NCI-H524 treated with DMSO at 0.1 percent for 48 hours (cell line): ENCODE measurements around the gene NGFR.
"Not testable (repeated sequence)": the region's sequence is repeated elsewhere in the genome, so short reads cannot be mapped to it uniquely, and the experiment has no call there.

Experiments used
- DNase-seq: peaks from one replicate; lab custom pipeline; 2025; lab: John Stamatoyannopoulos, UW

NGFR gene

DNA sequence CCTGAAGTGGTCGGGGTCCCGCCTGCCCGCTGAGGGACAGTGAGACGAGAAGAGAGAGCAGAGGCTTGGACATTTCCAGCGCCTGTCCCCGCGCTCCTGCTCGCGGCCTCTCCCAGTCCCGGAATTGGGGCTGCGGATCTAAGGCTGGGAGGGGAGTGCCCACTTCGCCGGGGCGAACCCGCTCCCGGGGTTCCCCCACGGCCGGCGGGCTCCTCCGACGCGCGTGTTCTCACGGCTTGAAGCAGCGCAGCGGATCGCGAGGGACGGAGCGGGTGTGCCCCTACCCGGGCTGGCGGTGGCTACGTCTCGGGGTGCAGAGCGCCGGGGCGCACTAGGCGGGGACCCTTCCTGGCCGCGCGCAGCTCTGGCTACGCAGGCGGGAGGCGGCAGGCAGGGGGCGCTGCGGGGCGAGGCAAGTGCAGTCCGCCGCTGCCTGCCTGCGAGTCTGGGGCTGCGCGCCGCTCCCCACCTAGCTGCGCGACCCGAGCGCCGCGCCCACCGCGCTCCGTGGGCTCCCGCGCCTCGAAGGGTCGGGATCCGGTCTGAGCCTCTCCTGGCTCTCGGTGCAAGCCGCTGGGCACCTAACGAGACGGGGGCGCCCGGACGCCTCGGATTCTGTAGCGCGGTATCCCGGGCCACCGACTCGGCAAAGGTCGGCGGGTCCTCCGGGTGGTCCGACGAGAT, 1.2 kb downstream of the NGFR start:
- no peak for DNase-seq

DNA sequence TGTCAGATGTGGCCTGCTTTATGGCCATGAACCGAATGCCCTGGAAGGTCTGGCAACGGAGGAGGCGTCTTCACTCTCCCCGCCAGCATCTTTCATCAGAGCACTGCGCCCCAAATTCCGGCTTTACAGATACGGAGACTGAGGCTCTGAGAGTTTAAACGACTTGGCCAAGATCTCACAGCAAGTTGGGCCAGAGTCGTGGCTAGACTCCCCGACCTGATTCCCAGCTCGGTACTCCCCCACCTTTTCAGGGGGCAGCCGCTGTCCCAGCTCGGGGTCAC, 1.7 kb downstream of the NGFR start:
- no peak for DNase-seq

DNA sequence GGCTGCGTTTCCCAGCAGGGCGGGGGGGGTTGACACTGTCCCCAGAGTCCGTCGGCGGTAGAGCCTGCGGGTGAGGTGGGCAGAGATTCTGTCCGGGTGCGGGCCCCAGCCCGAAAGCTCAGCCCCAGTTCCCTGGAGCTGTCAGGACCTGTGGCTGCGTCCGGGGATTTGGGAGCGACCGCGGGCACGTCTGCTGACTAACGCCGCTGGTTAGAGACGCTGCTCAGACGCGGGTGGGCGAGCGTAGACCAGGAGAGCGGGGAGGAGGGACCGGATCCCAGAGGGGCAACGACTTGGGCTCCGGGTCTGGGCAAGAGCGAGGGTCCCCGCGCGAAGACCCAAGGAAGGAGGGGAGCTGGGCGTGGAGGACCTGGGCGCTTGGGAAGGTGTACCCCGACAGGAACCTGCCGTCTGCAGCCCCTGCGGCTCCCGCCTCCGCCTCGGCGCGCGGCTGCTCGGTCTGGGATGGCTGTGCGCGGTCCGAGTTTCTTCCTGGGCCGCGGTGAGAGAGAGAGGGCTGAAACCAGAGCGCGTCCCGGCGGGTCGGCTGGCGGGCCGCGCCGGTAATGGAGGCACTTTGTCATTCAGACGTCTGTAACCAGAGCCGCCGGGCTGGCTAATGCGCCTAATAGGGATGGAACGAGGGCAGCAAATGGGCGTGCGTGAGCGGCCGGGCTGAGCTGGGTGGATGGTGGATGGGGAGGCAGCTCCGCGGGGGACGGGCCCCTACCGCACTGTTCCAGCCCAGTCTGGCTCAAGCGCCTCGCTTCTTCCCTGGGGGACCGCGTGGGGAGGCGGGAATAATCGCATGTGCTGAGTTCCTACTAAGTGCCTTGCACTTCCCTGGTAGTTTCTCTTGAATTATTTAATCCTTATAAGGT, 2.3 kb downstream of the NGFR start:
- DNase-seq = no peak

DNA sequence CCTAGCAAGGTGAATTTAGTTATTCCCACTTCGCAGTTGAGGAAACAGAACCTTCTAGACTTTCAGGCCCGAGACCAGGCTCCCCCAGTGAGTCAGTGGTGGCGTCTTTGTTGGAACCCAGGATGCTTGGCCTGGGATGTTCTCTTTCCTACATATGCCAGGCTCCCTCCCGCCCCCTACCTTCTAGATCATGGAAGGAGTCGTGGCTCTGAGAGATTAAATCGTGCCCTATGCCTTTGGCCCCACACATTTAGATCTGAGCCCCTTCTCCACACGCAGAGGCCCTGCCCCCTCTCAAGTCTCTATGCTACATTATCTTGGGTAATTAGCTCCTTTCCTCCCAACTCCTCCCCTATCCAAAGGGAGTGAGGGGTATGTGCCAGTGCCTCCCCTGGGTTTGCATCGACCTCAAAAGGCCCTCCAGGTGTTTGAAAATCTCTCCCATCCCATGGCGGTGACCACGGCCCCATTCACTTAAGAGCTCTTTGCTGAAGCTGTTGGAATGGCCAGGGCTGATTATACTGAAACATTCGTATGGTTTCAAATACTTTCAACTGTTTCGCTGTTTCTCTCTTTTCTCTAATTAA, 3.0 kb downstream of the NGFR start:
- DNase-seq = no peak

DNA sequence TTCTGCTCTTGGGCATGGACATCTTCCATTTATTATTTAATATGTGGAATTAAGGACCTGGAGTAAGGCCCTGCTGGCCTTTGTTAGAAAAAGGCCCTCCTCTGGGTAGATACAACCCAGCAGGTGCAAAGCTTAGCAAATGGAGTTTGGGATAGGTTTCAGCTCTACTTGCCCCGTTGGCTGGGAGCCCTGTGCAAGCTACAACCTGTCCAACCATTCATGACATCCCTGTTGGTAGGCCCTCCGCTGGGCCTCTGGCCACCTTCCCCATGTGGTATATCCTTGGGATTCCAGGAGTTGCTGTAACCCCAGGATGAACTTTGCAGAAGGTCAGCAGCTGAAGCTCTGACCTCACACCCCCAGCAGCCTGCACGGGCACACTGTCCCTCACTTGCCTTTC, 6.4 kb downstream of the NGFR start:
- no peak for DNase-seq

DNA sequence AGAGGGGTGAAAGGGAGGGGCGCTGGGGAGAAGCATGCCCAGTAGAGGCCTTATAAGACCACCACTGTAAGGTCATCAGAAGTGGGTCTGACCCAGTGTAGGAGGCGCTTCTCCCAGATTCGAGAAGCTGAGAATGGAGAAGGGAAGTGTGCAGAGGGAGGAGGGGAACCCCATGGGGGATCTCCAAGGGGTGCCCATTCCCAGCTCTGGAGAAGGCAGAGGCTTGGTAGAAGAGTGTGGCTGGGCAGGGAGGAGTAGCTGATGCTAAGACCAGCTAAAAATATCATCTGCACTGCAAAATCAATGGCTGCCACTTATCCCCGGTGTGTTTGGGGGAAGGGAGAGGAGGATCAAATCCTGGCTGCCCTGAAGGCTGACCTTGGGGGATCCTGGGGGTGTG, 7.2 kb downstream of the NGFR start:
- no peak for DNase-seq

DNA sequence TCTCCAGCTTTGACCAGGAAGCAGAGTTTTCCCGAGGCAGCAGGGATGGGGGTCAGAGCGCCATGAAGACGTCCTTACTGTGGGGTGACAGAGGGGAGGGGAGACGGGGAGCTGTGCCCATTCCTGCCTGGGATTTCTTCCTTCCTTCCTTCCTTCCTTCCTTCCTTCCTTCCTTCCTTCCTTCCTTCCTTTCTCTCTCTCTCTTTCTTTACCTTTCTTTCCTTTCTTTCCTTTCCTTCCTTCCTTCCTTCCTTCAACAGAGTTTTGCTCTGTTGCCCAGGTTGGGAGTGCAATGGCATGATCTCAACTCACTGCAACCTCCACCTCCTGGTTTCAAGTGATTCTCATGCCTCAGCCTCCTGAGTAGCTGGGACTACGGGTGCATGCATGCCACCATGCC, 7.6 kb downstream of the NGFR start:
- not testable (repeated sequence) for DNase-seq

DNA sequence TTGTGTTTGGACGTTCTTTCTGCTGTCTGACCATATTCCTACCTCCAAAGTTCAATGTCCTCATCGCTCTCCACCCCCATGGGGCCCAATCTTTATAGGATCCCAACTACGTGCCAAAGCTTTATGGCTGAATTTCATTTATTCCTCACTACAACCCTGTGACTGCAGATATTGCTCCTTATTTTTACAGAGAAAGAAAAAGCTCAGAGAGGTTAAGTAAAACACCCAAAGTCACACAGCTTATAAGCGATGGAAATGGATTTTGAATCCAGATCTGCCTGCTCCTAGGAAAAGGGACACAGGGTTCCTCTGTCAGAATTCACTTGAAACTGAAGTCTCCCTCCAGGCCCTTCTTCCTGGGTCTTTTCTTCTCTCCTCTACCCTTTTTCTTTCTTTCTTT, 9.3 kb downstream of the NGFR start:
- no peak for DNase-seq

DNA sequence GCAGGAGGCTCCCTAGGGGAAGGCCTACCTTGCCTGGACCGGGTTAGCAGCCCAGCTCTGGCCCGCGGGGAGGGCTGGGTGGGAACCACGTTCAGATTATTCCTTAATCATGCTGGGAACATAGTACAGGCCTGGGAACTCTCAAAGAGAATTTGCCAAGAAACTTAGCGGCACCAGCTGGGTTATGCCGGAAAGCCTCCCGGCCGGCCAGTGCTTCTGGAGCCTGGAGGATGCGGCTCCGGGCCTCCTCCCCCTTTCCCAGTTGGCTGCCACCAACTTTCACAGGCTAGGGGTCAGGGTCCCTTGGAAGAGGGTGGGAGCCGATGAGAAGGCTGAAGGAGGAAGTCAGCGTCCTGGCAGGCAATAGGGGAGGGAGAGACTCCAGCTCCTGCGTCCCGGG, 10.8 kb downstream of the NGFR start:
- no peak for DNase-seq

DNA sequence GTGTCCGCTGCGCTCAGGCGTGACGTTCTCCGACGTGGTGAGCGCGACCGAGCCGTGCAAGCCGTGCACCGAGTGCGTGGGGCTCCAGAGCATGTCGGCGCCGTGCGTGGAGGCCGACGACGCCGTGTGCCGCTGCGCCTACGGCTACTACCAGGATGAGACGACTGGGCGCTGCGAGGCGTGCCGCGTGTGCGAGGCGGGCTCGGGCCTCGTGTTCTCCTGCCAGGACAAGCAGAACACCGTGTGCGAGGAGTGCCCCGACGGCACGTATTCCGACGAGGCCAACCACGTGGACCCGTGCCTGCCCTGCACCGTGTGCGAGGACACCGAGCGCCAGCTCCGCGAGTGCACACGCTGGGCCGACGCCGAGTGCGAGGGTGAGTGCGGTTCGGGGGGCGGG, 11.2 kb downstream of the NGFR start:
- no peak for DNase-seq

DNA sequence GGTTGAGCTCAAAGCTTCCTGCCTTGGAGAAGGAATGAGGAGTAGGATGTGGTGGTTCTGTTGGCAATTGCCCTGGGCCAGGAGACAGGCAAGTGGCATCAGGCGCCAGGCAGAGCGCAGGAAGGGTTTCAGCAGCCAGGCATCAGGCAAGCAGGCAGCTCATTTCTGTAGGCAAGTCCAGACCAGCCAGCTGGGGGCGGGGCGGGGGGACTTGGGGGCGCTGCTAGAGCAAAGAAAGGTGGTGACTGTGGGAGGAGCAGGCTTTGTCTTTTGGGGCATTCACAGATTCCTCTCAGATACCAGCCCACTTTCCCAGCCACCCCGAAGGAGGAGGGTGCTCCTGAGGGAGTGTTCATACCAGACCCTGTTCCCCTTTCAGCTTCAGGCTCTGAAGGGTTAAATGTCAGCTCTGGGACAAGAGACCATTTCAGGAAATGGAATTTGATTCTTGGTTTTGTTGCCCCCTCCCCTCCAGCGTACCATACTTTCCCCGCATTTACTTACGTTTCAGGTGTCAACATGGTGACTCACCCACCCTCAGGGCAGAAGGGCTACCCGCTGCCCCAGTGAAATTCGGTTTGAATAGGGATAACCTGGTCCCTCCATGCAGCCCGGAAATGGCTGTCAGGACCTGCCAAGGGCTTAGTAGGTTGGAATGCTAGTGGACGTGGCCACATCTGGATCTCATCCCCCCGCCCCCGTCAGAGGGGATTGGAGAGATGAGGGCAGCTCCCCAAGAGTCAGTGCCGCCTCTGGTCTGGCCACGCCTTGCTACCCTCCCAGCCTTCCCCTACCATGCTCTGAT, 13.2 kb downstream of the NGFR start:
- DNase-seq = no peak

DNA sequence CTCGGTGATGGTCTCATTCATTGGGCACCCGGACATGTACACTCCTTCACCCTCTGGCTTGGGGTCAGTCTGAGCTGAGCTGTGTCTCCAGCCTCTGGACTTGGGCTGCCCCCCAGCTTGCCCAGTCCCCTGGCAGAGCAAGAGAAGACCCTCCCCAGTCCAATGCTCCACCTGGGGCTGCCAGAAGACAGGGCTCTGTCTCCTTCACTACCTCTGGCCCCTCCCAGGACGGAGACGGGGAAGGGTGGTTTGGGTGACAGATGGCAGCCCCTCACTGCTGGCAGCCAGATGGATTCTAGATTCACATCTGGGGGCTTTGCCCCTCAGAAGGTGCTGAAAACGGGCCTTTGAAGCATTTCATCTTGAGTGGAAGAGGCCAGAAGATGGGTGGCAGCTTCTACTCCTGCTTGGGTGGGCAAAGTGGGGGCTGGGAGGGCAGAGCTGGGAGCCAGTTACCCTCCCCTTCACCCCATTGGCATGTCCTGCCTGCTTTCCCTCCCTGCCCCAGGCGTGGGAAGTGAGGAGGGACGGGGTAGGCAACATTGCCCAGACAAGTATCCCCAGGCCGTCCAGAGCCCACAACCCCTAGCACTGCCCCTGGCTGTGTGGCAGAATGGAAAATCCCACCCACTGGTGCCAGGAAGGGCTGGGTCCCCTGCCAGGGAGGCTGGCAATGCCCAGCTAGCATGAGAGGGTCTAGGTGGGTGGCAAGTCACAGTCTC, 13.9 kb downstream of the NGFR start:
- DNase-seq = peak; percentile 48

DNA sequence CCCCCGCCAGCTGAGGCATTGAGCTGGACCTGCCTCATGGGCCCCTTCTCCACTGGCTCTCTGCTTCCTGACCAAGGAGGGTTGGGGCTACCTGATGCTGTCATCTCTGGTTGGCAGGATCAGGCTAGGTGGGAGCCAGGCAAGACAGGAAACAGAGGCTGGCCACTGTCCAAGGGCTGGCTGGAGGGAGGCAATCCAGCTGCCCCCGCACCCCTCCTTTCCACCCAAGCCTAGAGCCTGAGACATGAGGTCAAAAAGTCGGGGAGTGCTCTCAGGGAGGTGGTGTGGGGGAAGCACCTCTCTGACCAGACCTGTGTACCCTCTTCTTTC, 14.5 kb downstream of the NGFR start:
- no peak for DNase-seq

DNA sequence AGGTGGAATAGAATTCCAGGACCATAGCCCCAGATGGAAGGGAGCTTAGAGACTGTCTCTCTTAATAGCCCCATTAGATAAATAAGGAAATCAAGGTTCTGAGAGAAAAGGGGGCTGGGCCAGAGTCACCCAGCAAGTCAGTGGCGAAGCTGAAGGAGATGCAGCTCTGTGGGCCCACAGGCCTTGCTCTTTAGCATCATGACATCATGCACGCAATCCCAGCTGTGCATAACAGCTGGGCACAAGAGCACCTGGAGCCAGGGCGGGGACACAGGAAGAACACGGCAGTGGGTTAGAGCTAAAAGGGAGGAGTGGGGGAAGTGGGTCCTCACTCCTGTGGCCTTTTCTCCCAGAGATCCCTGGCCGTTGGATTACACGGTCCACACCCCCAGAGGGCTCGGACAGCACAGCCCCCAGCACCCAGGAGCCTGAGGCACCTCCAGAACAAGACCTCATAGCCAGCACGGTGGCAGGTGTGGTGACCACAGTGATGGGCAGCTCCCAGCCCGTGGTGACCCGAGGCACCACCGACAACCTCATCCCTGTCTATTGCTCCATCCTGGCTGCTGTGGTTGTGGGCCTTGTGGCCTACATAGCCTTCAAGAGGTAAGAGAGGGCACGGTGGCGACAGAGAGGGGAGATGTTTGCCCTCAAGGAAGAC, 15.1 kb downstream of the NGFR start:
- no peak for DNase-seq

DNA sequence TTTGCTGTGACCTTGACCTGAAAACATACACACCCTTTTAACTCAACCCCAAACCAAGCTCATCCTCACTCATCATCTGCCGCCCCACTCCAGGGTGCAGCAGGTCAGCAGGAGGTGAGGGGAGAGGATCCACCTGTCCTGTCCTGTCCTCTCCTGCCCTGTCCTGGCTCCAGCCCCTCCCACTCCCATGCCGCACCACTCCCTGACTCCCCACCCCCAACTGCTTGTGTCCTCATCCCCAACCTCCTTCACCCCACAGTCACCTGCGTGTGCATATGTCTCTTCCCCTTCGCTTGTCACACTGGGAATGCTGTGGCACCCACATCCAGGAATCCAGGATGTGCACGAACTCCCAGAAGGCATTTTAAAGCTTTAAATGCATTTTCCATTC, 15.6 kb downstream of the NGFR start:
- DNase-seq = no peak

DNA sequence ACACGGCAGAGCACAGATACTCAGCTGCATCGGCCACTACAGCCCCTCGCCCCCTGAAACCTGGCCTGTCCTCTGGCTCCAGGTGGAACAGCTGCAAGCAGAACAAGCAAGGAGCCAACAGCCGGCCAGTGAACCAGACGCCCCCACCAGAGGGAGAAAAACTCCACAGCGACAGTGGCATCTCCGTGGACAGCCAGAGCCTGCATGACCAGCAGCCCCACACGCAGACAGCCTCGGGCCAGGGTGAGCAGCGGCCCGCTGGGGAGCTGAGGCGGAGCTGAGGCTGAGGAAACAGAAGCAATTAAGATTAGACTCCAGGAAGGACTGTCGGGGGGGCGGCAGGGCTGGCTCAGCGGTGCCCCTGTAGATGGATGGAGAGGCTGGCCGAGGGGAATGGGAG, 16.7 kb downstream of the NGFR start:
- DNase-seq = no peak

DNA sequence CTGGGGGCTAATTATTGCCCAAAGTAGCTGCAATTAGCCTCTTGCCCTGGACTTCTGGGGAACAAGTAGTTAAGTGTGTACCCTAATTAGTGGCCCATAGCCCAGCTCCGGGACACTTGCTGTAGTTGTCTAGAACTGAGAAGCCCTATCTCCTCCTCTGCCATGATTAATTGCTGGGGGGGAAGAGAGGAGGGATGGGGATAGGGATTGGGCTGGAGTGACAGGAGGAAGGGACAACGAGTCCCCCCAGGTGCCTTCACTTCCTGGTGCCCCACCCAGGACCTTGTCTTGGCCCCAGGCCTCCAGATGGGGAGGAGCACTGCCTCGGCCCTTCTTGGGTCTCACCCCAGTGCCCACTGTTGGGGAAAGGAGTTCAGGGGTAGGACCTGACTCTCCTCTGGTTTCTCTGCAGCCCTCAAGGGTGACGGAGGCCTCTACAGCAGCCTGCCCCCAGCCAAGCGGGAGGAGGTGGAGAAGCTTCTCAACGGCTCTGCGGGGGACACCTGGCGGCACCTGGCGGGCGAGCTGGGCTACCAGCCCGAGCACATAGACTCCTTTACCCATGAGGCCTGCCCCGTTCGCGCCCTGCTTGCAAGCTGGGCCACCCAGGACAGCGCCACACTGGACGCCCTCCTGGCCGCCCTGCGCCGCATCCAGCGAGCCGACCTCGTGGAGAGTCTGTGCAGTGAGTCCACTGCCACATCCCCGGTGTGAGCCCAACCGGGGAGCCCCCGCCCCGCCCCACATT, 17.4 kb downstream of the NGFR start:
- no peak for DNase-seq

DNA sequence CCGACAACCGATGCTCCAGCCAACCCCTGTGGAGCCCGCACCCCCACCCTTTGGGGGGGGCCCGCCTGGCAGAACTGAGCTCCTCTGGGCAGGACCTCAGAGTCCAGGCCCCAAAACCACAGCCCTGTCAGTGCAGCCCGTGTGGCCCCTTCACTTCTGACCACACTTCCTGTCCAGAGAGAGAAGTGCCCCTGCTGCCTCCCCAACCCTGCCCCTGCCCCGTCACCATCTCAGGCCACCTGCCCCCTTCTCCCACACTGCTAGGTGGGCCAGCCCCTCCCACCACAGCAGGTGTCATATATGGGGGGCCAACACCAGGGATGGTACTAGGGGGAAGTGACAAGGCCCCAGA, 17.9 kb downstream of the NGFR start:
- DNase-seq = no peak

DNA sequence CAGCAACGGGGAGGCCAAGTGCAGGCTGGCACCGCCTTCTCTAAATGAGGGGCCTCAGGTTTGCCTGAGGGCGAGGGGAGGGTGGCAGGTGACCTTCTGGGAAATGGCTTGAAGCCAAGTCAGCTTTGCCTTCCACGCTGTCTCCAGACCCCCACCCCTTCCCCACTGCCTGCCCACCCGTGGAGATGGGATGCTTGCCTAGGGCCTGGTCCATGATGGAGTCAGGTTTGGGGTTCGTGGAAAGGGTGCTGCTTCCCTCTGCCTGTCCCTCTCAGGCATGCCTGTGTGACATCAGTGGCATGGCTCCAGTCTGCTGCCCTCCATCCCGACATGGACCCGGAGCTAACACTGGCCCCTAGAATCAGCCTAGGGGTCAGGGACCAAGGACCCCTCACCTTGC, 18.5 kb downstream of the NGFR start:
- no peak for DNase-seq

DNA sequence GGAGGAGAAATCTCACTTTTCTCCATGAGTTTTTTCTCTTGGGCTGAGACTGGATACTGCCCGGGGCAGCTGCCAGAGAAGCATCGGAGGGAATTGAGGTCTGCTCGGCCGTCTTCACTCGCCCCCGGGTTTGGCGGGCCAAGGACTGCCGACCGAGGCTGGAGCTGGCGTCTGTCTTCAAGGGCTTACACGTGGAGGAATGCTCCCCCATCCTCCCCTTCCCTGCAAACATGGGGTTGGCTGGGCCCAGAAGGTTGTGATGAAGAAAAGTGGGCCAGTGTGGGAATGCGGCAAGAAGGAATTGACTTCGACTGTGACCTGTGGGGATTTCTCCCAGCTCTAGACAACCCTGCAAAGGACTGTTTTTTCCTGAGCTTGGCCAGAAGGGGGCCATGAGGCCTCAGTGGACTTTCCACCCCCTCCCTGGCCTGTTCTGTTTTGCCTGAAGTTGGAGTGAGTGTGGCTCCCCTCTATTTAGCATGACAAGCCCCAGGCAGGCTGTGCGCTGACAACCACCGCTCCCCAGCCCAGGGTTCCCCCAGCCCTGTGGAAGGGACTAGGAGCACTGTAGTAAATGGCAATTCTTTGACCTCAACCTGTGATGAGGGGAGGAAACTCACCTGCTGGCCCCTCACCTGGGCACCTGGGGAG, 19.1 kb downstream of the NGFR start:
- no peak for DNase-seq
